MM.1S (cell line): ENCODE data around the gene E2F3.

Experiments
- EZH2 ChIP-seq: fragments of 300-600 bp; sonication (generic); optimal IDR thresholded peaks from 2 replicates; pipeline ENCODE3; 2017; ENCODE audit warnings: low read depth, mild to moderate bottlenecking, antibody characterized with exemption, low read length, mixed read lengths
- EZH2phosphoT487 ChIP-seq: fragments of 300-600 bp; sonication (generic); IDR thresholded peaks from 2 replicates; pipeline ENCODE4 v1.6.1; 2018; ENCODE audit warnings: antibody characterized with exemption, low read length
- TF ChIP-seq, protein P1 (sequence below): fragments of 300-600 bp; sonication (generic); IDR thresholded peaks from 2 replicates; pipeline ENCODE4 v1.5.1; 2016; ENCODE audit warnings: antibody characterized with exemption, low read length, mixed read lengths

DNA sequence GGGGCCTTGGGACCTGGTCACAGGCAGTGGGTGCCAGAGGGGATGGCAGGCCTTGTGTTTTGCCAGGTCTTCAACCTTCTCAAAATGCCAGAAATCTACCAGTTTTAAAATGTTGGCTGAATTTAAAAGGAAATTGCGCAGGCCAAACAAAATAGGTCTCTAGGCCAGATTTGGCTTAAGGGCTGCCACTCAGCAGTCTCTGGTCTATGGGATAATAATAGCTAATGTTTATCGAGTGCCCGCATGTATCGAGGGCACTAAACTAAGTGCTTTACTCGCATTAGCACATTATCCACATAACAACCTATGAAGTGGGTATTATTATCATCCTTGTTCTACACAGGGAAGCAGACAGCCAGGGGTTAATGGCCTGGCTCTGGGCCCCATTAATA is 11.0 kb downstream of the E2F3 start:
- TF ChIP-seq, protein P1, sequence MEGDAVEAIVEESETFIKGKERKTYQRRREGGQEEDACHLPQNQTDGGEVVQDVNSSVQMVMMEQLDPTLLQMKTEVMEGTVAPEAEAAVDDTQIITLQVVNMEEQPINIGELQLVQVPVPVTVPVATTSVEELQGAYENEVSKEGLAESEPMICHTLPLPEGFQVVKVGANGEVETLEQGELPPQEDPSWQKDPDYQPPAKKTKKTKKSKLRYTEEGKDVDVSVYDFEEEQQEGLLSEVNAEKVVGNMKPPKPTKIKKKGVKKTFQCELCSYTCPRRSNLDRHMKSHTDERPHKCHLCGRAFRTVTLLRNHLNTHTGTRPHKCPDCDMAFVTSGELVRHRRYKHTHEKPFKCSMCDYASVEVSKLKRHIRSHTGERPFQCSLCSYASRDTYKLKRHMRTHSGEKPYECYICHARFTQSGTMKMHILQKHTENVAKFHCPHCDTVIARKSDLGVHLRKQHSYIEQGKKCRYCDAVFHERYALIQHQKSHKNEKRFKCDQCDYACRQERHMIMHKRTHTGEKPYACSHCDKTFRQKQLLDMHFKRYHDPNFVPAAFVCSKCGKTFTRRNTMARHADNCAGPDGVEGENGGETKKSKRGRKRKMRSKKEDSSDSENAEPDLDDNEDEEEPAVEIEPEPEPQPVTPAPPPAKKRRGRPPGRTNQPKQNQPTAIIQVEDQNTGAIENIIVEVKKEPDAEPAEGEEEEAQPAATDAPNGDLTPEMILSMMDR = no peak
- no peak for TF ChIP-seq EZH2
- TF ChIP-seq EZH2phosphoT487 = no peak
